HG03457 (cell line): ENCODE measurements around the gene KRTAP10-8.
"Not testable (repeated sequence)": the region's sequence is repeated elsewhere in the genome, so short reads cannot be mapped to it uniquely, and the experiment has no call there.

ENCODE experiments used
- ATAC-seq: cut with Tn5 transposase; IDR thresholded peaks from one replicate; pipeline ENCODE4 v1.9.1; 2021; ENCODE audit warnings: moderate number of reproducible peaks; ENCODE audit not compliant: unreplicated experiment

The KRTAP10-8 gene

DNA sequence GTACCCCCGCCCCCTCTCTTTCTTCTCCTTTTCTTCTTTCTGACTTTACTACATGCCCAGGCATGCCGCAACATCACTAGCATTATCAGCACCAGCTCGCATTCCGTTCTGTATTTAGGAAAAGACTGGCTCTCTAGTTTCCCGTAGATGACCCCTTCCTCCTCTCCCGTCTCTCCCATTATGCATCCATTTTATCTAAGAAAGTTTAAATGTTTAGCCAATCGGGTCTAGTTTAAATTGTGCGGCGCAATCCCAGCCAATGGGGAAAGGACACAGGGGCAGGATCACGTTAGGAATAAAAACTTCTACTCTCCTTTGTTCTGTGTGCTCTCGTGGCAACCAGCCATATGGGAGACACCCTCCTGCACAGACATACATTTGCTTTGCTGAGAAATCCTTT is 13.8 kb upstream of the KRTAP10-8 start:
- ATAC-seq: no peak

DNA sequence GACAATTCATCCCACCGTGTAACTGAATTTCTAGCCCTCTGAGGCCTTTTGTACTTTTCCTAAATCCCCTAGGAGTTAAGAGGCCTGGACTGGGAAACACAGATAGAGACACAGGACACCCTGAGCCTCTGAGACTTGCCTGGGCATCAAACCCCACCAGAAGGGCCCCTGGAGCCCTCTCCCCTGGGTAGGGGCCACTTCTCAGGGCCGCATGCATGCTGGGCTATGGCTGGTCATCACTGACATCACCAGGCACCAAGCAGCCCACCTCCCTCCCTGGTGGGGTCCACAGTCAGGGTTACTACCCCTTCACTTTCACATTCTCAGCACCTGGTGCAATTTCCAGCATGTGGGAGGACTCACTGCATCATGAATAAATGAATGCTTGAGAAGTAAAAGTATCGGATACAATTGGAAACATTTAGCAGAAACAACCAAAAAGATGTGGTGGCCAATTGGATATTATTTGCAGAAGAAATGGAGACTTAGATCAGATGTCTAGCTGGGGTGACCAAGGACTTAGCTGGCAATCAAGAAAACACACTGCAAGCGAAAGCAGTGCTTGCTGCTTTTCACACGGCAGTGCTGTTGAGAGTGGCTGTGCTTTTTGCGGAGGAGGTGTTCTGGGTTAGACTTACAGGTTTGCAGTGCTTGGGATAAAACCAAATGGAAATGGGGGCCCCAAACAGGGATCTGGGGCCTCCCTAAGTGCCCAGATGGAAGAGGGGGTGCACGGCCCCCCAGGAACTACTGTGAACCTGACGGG is 12.4 kb upstream of the KRTAP10-8 start:
- ATAC-seq: no peak

DNA sequence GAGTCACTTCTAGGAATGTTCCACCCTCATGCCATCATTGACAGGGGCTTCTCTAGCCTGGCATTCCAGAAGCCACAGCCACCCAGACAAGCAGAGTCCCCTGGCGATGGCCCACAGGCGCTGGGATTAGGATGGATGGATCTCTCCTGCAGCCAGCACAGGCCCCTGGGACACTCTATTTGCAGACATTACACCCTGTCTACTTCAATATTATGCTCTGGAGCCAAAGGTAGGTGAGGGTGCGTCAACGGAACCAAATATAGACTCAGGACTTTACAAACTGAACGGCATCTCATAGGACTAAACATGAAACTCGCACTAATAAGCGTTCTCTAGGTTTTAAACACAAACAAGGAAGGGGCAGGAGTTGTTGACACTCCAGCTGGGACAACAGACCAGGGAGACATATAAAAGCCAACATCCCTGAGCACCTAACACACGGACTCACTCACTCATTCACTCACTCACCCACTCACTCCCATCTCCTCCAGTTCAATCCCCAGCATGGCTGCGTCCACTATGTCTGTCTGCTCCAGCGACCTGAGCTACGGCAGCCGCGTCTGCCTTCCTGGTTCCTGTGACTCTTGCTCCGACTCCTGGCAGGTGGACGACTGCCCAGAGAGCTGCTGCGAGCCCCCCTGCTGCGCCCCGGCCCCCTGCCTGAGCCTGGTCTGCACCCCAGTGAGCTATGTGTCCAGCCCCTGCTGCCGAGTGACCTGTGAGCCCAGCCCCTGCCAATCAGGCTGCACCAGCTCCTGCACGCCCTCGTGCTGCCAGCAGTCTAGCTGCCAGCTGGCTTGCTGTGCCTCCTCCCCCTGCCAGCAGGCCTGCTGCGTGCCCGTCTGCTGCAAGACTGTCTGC is 11.5 kb upstream of the KRTAP10-8 start, which contains the start of gene KRTAP10-7:
Gene KRTAP10-7 (plus strand): TSS at position 480 of the 861 bp plus-strand sequence. CDS start 25 bp downstream, at position 505.
- not testable (repeated sequence) for ATAC-seq

GRCh38 chr21:44601091-44601490 is 10.8 kb upstream of the KRTAP10-8 start:
- ATAC-seq: not testable (repeated sequence)

DNA sequence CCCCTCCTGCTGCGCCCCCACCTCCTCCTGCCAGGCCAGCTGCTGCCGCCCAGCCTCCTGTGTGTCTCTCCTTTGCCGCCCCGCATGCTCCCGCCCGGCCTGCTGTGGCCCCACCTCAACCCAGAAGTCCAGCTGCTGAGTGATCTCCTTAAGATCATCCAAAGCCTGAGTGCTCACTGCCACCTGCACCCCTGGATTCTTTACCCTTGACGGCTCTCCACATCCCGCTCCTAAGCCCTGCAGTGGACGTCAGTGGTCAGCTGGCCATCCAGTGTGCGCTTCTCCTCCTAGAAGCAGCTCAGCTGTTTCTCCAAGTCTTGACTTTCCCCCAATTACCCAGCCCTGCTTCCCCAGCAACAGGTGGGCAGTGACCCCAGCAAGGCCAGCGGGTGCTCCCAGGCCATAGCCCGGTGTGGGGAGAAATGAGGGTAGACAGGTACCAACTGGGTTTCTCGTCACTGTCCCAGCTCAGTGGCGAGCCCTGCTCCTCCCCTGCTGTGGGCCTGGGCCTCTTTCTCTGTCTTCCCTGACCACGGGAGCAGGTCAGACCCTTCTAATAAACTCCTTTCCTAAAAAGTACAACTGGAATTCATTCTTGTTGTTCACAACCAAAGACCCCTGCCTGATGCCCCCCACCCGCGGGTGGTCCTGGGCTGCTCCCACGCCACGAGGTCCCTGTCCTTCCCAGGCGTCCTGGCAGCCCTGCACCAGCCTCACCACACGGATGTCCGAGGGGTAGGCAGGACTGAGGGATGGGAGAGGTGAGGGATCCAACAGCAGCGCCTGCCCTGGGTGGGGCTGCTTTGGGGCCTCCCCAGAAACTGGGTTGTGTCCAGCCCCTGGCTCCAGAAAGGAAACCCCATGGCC is 10.1 kb upstream of the KRTAP10-8 start:
- no peak for ATAC-seq

DNA sequence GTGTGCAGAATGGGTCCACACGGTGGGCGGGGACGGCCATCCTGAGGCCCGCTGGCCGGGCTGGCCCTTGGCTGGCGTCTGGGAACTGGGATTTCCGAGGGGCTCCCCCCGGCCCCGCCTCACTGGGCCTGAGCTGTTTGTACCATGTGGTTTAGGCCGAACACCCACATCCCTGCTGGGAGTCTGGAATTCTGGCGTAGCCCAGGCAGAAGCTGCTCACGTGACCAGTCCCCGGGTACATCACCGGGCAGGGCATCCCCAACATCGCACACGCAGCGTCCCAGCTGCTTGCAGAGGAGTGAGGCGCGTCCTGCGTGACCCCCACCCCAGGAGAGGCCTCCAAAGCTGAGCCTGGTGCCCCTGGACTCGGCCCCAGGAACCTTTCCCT is 9.4 kb upstream of the KRTAP10-8 start:
- ATAC-seq: no peak

DNA sequence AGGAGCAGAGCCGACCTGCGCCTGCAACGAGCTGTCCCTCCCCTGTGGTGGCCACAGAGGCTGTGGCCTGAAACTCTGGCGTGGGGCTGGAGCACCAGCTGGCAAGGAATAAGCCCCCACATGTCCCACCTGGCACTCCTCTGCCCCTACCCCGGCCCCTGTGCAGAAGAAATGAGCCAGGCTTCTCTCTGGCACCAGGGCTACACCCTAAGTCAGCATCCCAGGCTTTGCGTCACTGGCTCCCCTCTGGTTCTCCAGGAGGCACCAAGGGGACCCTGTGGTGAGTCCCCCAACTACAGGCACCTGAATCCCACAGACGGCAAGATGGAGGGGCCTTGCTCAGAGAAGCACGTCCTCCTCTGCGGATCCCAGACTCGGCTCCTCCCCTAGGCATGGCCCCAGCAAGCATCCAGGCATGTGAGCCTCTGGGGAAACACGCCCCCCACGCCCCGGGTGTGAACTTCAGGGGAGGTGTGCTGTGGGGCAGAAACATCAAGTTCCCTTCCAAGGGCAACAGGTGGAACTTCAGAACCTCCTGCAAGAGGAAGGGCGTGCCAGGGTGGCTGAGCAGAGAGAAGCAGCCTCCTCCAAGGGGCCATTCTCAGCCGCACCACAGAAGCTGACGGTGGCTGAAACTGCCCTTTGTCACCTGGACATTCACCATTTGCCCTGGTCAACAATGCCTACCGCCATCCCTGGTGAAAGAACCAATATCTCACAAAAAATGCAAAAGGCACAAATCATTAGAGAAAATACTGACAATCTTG is 8.6 kb upstream of the KRTAP10-8 start:
- no peak for ATAC-seq

DNA sequence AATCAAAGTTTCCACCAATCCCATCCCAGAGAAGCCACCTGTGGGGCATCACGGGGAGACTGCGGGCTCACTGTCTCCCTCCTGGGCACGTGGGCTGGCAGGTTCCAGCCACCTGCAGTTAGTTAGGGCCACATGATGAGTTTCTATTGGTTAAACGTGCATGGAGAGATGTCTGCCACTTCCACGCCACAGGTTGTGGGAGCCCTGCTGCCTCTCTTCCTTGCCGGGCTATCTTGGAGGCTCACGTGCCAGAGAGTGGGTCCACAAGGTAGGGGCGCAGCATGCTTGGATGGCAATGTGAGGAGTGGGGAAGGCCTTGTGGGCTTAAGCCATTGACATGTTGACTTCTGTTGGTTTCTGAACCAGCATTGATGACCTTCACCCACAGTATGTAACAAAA is 8.0 kb upstream of the KRTAP10-8 start:
- ATAC-seq: no peak

- ATAC-seq: no peak
These were observed 5.4 kb upstream of the KRTAP10-8 start for GRCh38 chr21:44606495-44606894.

DNA sequence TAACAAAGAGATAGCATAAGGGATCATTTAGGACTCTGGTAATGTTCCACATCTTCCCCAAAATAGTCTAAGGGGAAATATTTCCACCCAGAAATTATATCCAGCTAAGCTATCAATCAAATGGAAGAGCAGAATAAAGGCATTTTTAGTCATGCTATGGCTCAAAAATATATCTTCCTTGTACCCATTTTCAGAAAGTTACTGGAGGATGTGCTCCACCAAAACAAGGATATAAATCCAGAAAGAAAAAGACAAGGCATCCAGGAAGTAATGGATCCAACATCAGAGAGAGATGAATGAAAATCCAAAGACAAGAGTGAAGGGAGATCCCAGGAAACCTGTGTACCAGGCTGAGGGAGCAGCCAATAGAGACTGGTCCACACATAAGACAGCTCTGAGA is 2.7 kb upstream of the KRTAP10-8 start:
- ATAC-seq: no peak

DNA sequence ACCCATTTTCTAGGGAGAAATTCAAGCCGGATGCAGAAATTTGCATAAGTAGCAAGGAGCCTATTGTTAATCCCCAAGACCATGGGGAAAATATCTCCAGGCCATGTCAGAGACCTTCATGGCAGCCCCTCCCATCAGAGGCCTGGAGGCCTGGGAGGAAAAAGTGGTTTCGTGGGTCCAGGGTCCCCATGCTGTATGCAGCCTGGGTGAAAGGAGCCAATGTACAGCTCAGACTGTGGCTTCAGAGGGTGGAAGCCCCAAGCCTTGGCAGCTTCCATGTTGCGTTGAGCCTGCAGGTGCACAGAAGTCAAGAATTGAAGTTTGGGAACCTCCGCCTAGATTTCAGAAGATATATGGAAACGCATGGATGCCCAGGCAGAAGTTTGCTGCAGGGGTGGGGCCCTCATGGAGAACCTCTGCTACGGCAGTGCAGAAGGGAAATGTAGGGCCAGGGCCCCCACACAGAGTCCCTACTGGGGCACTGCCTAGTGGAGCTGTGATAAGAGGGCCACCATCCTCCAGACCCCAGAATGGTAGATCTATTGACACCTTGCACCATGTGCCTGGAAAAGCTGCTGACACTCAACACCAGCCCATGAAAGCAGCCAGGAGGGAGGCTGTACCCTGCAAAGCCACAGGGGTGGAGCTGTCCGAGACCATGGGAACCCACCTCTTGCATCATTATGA is 1.6 kb upstream of the KRTAP10-8 start:
- not testable (repeated sequence) for ATAC-seq

GRCh38 chr21:44611551-44611950 is 328 bp upstream of the KRTAP10-8 start:
- no peak for ATAC-seq

DNA sequence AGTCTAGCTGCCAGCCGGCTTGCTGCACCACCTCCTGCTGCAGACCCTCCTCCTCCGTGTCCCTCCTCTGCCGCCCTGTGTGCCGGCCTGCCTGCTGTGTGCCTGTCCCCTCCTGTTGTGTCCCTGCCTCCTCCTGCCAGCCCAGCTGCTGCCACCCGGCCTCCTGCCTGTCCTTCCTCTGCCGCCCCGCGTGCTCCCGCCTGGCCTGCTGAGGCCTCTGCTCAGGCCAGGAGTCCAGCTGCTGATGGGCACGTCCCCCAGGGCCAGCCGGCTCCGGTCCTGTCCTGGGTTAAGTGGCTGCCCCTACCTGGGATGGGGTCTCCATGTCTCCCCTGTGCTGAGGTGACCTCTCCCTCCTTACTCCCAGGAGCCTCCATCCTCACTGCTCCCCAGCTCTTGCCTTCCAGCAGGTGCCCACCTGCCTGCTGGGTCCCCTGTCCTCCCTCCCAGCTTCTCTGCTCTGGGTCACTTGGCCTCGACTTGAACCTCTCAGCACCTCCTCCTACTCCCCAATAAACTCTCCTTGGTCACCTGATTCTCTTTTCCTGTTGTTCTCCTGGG is 870 bp downstream of the KRTAP10-8 start:
- no peak for ATAC-seq

- no peak for ATAC-seq
These were observed 1.7 kb downstream of the KRTAP10-8 start for GRCh38 chr21:44613386-44614155.

DNA sequence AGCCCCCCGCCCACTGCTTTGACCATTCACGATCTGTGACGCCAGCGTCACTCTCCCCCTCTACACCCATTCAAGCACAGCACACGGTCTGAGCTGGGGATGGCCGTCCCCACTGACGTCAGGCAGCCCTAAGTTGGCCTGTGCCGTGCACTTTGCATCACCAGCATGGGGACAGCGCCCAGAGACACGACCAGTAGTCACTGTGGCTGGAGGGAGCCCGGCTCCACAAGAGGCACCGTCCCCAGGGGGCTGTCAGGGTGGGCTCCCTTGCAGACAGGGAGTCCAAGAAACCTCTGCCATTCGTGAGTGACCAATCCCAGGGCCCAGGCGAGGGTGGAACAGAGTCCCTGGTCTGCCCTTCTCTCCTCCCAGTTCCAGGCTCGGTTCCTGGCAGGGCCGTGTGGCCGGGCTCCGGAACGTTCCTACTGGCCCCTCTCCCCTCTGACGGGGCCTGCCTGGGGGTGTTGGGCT is 2.3 kb downstream of the KRTAP10-8 start:
- no peak for ATAC-seq

- no peak for ATAC-seq
These were observed 3.1 kb downstream of the KRTAP10-8 start for GRCh38 chr21:44614961-44615391.

DNA sequence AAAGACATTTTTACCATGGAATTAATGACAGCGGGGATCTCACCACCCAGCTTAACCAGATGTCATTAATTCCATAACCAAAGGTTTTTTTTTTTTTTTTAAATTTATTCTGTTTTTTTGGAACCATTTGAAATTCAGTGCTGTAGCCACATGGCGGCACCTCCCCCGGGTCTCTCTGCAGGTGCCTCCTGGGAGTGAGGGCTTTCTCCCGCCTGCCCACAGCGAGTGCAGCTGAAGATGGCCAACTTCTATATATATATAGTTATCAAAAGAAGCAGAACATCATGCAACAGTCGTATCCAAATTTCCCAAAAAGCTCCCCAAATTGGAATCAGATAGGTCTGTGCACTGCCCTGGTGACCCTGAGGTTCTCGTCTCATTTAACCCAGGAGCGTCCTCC is 3.6 kb downstream of the KRTAP10-8 start:
- no peak for ATAC-seq

DNA sequence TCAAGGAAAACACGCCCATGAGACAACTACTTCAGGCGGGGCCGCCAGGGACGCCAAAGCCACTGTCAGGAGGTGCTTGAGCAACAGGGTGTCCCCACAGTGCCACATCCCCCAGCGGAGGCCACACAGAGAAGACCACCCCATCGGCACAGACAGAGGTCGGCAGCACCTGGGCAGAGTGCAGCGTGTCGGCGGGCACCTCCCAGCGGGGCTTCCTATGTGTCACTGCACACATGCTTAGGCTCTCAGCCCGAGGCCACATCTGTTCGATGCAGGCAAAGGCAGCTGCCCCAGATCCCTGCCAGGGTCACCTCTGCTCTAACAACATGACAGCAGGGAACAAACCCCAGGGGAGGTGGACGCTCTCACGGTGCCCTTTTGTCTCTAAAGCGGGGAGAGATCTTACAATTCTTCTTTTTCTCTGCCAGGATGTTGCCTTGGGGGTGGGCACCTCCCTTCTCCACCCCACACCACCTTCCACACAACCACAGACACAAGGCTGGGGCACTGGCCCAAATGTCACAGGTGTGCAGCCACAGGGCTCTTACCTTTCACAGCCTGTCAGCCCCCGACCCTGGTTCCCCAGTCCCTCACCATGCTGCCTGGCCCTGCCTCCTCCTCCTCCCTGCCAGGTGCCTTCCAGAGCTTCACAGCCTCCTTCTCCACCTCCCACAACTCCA is 4.2 kb downstream of the KRTAP10-8 start:
- ATAC-seq: no peak
